H9 (cell line): ENCODE measurements around the gene EDEM1. TPM values are rescaled to one million over a fixed set of nuclear protein-coding genes. Genes with fewer than 3 reads are reported as not detected.

Experiments used
- DNase-seq: peaks from one replicate; pipeline ENCODE4 v3.0.0-alpha.2; 2017
- H2AFZ ChIP-seq: one replicate; pipeline ENCODE4 v1.6.1; 2013; ENCODE audit warnings: mild to moderate bottlenecking, low read length, control low read depth, moderate library complexity
- H2AK5ac ChIP-seq: 2 replicates; pipeline ENCODE4 v1.6.1; 2013; ENCODE audit warnings: low read length, control low read depth, mixed read lengths; ENCODE audit not compliant: insufficient read length
- H2BK120ac ChIP-seq: one replicate; pipeline ENCODE4 v1.6.1; 2013; ENCODE audit warnings: low read depth, mild to moderate bottlenecking, low read length, control low read depth, inconsistent platforms; ENCODE audit not compliant: poor library complexity, severe bottlenecking
- H2BK12ac ChIP-seq: 2 replicates; pipeline ENCODE4 v1.6.1; 2013; ENCODE audit warnings: low read length, control low read depth, mixed read lengths, low read depth; ENCODE audit not compliant: insufficient read length
- H2BK15ac ChIP-seq: 2 replicates; pipeline ENCODE4 v1.6.1; 2013; ENCODE audit warnings: low read depth, low read length, control low read depth
- H2BK20ac ChIP-seq: one replicate; pipeline ENCODE4 v1.6.1; 2013; ENCODE audit warnings: low read depth, mild to moderate bottlenecking, low read length, control low read depth, inconsistent platforms; ENCODE audit not compliant: poor library complexity, severe bottlenecking
- H2BK5ac ChIP-seq: 2 replicates; pipeline ENCODE4 v1.6.1; 2013; ENCODE audit warnings: low read length, control low read depth, mixed read lengths; ENCODE audit not compliant: insufficient read length
- H3K14ac ChIP-seq: 2 replicates; pipeline ENCODE4 v1.6.1; 2013; ENCODE audit warnings: low read length, control low read depth; ENCODE audit not compliant: insufficient read depth
- H3K18ac ChIP-seq: 2 replicates; pipeline ENCODE4 v1.6.1; 2013; ENCODE audit warnings: low read depth, mild to moderate bottlenecking, mixed read lengths, low read length, control low read depth; ENCODE audit not compliant: insufficient read length
- H3K23ac ChIP-seq: 2 replicates; pipeline ENCODE4 v1.6.1; 2013; ENCODE audit warnings: low read length, control low read depth, mixed read lengths, low read depth; ENCODE audit not compliant: insufficient read length
- H3K23me2 ChIP-seq: 2 replicates; pipeline ENCODE4 v1.6.1; 2013; ENCODE audit warnings: low read depth, mild to moderate bottlenecking, mixed read lengths, low read length, control low read depth; ENCODE audit not compliant: insufficient read length, poor library complexity, severe bottlenecking
- H3K27ac ChIP-seq: 2 replicates; pipeline ENCODE4 v1.5.1; 2013; ENCODE audit warnings: low read length, control low read depth, mixed read lengths, low read depth; ENCODE audit not compliant: insufficient read length
- H3K27me3 ChIP-seq: 2 replicates; pipeline ENCODE4 v1.6.1; 2013; ENCODE audit warnings: low read length, control low read depth, inconsistent platforms; ENCODE audit not compliant: insufficient read depth
- H3K4ac ChIP-seq: 2 replicates; pipeline ENCODE4 v1.6.1; 2013; ENCODE audit warnings: low read depth, mild to moderate bottlenecking, control low read depth, inconsistent platforms, low read length, moderate library complexity
- H3K4me1 ChIP-seq: 2 replicates; pipeline ENCODE4 v1.6.1; 2013; ENCODE audit warnings: low read length, control low read depth, inconsistent platforms; ENCODE audit not compliant: insufficient read depth
- H3K4me2 ChIP-seq: 2 replicates; pipeline ENCODE4 v1.6.1; 2013; ENCODE audit warnings: low read length, control low read depth, mixed read lengths; ENCODE audit not compliant: insufficient read length, insufficient read depth
- H3K56ac ChIP-seq: 2 replicates; pipeline ENCODE4 v1.6.1; 2013; ENCODE audit warnings: low read depth, mild to moderate bottlenecking, mixed read lengths, low read length, control low read depth; ENCODE audit not compliant: insufficient read length
- H3K79me1 ChIP-seq: 2 replicates; pipeline ENCODE4 v1.6.1; 2013; ENCODE audit warnings: low read depth, mild to moderate bottlenecking, moderate library complexity, low read length, control low read depth, inconsistent platforms; ENCODE audit not compliant: insufficient read depth, poor library complexity, severe bottlenecking
- H3K79me2 ChIP-seq: 2 replicates; pipeline ENCODE4 v1.6.1; 2013; ENCODE audit warnings: low read length, control low read depth, inconsistent platforms; ENCODE audit not compliant: insufficient read depth
- H3K9ac ChIP-seq: 2 replicates; pipeline ENCODE4 v1.6.1; 2013; ENCODE audit warnings: low read length, control low read depth, mixed read lengths; ENCODE audit not compliant: insufficient read length; ENCODE audit errors: extremely low read depth
- H3K9me3 ChIP-seq: one replicate; pipeline ENCODE4 v1.6.1; 2013; ENCODE audit warnings: low read depth, low read length, inconsistent platforms; ENCODE audit not compliant: control insufficient read depth
- H3T11ph ChIP-seq: one replicate; pipeline ENCODE4 v1.6.1; 2013; ENCODE audit warnings: mild to moderate bottlenecking, low read length, control low read depth, inconsistent platforms
- H4K20me1 ChIP-seq: one replicate; pipeline ENCODE4 v1.6.1; 2013; ENCODE audit not compliant: control insufficient read depth, insufficient read length, insufficient read depth
- H4K5ac ChIP-seq: 2 replicates; pipeline ENCODE4 v1.6.1; 2013; ENCODE audit warnings: low read depth, mild to moderate bottlenecking, mixed read lengths, low read length, control low read depth; ENCODE audit not compliant: insufficient read length
- H4K8ac ChIP-seq: replicated peaks from 2 replicates; pipeline ENCODE4 v1.6.1; 2013; ENCODE audit warnings: low read length, control low read depth, mixed read lengths, low read depth; ENCODE audit not compliant: insufficient read length
- H4K91ac ChIP-seq: 2 replicates; pipeline ENCODE4 v1.6.1; 2013; ENCODE audit warnings: low read depth, mild to moderate bottlenecking, moderate library complexity, mixed read lengths, low read length, control low read depth; ENCODE audit not compliant: insufficient read length
- H3K27ac Mint-ChIP-seq, 3 experiments: 2 replicates in 2 of 3; 3 replicates in 1 of 3; pipeline ENCODE4 v1.8.0; 2020 to 2021; ENCODE audit warnings: mixed read lengths in 3 of 3, mild to moderate bottlenecking in 1 of 3, moderate library complexity in 1 of 3
- H3K27me3 Mint-ChIP-seq: 2 replicates; pipeline ENCODE4 v1.8.0; 2021; ENCODE audit warnings: low read depth, mild to moderate bottlenecking, moderate library complexity, mixed read lengths
- H3K36me3 Mint-ChIP-seq, 3 experiments: 2 replicates in 2 of 3; 3 replicates in 1 of 3; pipeline ENCODE4 v1.8.0; 2020 to 2021; ENCODE audit warnings: low read depth in 3 of 3, mixed read lengths in 3 of 3; ENCODE audit not compliant: insufficient read depth in 1 of 3
- H3K4me1 Mint-ChIP-seq, 2 experiments: 2 replicates each; pipeline ENCODE4 v1.8.0; 2020; ENCODE audit warnings: mixed read lengths in 2 of 2
- H3K4me3 Mint-ChIP-seq, 2 experiments: 2 replicates in 1 of 2; 3 replicates in 1 of 2; pipeline ENCODE4 v1.8.0; 2020 to 2021; ENCODE audit warnings: mild to moderate bottlenecking in 2 of 2, mixed read lengths in 2 of 2, moderate library complexity in 1 of 2
- H3K9me3 Mint-ChIP-seq, 2 experiments: 2 replicates in 1 of 2; 3 replicates in 1 of 2; pipeline ENCODE4 v1.8.0; 2020; ENCODE audit warnings: mild to moderate bottlenecking in 2 of 2, mixed read lengths in 2 of 2, moderate library complexity in 1 of 2
- WGBS: extraction: QIAGEN DNeasy Blood & Tissue Kit; methylation state at CpG from one replicate; pipeline ENCODE4 v1.1.7; 2013; ENCODE audit warnings: missing lambda C conversion rate, low lambda C conversion rate, mixed read lengths; ENCODE audit not compliant: insufficient read length; ENCODE audit errors: extremely low coverage; 5-methylcytosine and 5-hydroxymethylcytosine counted together
- total RNA-seq: library from RNA; stranded (reverse); gene quantifications from 2 replicates; pipeline ENCODE4 v1.2.1, GENCODE V29; 2021
- TF ChIP-seq, protein P1 (sequence below): fragments of 200-600 bp; sonication (generic); conservative IDR thresholded peaks from 3 replicates; pipeline ENCODE4 v1.8.0; 2021; ENCODE audit warnings: antibody characterized with exemption, mild to moderate bottlenecking

Gene EDEM1
- total RNA-seq, 1 experiment from 2014 or later: 11.7 TPM

DNA sequence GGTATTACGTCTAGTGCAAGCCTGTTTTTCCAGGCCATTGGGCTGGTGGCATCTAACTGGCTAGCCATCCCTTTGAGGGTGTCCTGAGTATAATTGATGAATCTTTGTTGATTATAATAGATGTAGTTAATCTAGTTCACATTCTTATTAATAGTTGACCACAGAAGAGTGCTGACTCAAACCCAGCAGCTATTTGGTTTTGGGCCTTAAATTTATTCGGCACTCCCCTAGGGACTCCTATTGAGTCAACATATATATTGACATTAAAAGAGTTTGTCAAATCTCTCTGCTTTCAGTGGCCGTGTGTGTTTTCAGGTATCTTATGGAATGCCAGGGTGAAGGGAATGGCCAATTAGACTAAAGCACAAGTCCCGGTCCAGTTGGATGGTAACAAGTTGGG, 45.7 kb upstream of the EDEM1 start:
- no peaks in the 10 kb centered on the region for H3K23me2 ChIP-seq
- Mint-ChIP-seq H3K27ac (no peak overlapping the region), H3K36me3 (peaks cover 37 to 58% (median 48%) of the 10 kb centered on the region in 3 experiments), H3K9me3 (peaks cover 36 to 44% of the 10 kb centered on the region in 2 experiments), H3K4me1 (peaks cover 7 to 8% of the 10 kb centered on the region in 2 experiments), H3K4me3 (no peak overlapping the region), H3K27me3 (no peaks in the 10 kb centered on the region)
- H3K79me1 ChIP-seq: peaks cover 11% of the 10 kb centered on the region
- no peak overlapping the region for H3K56ac ChIP-seq
- TF ChIP-seq, protein P1, sequence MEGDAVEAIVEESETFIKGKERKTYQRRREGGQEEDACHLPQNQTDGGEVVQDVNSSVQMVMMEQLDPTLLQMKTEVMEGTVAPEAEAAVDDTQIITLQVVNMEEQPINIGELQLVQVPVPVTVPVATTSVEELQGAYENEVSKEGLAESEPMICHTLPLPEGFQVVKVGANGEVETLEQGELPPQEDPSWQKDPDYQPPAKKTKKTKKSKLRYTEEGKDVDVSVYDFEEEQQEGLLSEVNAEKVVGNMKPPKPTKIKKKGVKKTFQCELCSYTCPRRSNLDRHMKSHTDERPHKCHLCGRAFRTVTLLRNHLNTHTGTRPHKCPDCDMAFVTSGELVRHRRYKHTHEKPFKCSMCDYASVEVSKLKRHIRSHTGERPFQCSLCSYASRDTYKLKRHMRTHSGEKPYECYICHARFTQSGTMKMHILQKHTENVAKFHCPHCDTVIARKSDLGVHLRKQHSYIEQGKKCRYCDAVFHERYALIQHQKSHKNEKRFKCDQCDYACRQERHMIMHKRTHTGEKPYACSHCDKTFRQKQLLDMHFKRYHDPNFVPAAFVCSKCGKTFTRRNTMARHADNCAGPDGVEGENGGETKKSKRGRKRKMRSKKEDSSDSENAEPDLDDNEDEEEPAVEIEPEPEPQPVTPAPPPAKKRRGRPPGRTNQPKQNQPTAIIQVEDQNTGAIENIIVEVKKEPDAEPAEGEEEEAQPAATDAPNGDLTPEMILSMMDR: no peak
- no peak overlapping the region for H2BK5ac ChIP-seq
- H3T11ph ChIP-seq: no peak overlapping the region
- H2BK120ac ChIP-seq: no peak overlapping the region
- H4K20me1 ChIP-seq: no peaks in the 10 kb centered on the region
- peaks cover 29% of the 10 kb centered on the region for H3K79me2 ChIP-seq
- no peak overlapping the region for H2BK15ac ChIP-seq
- no peak overlapping the region for H3K4ac ChIP-seq
- no peak for DNase-seq
- no peak overlapping the region for H2BK20ac ChIP-seq
- H2AFZ ChIP-seq: no peak overlapping the region
- no peak overlapping the region for H4K5ac ChIP-seq
- no CpG with 5 or more reads among the region's 4 CpGs for WGBS
- no peak overlapping the region for H4K91ac ChIP-seq
- H2AK5ac ChIP-seq: no peak overlapping the region
- no peaks in the 10 kb centered on the region for H3K27me3 ChIP-seq
- no peak overlapping the region for H4K8ac ChIP-seq
- H3K27ac ChIP-seq: no peak overlapping the region
- no peak overlapping the region for H2BK12ac ChIP-seq
- no peak overlapping the region for H3K4me2 ChIP-seq
- no peak overlapping the region for H3K18ac ChIP-seq
- no peak overlapping the region for H3K9ac ChIP-seq
- H3K23ac ChIP-seq: no peak overlapping the region
- H3K9me3 ChIP-seq: no peaks in the 10 kb centered on the region
- H3K4me1 ChIP-seq: no peaks in the 10 kb centered on the region
- no peak overlapping the region for H3K14ac ChIP-seq
